HepG2 (cell line): ENCODE data around the gene PSAPL1. TPM values are rescaled to one million over a fixed set of nuclear protein-coding genes. Genes with fewer than 3 reads are reported as not detected.

Source experiments
- ATAC-seq: fragments of 200-7000 bp; cut with Tn5 transposase; 3 replicates; pipeline ENCODE4 v1.9.1; 2020; ENCODE audit warnings: mild to moderate bottlenecking, moderate library complexity
- BruUV-seq: library from RNA; stranded (reverse); fragments of 400-500 nt; replicated peaks from 2 replicates; lab custom pipeline; 2021; lab: Mats Ljungman, UMichigan
- CTCF ChIA-PET: fragments of 300-600 bp; formaldehyde crosslinking; extraction: SDS; loops from one replicate; lab custom pipeline; 2021; ENCODE audit warnings: low total read pairs, inconsistent platforms, low intra/inter-chr PET ratio; lab: Yijun Ruan, JAX
- POLR2A ChIA-PET: fragments of 350-600 bp; sonication (Branson Sonifier 250); formaldehyde crosslinking; loops from one replicate; lab custom pipeline; 2020; ENCODE audit warnings: antibody characterized with exemption, inconsistent platforms; lab: Yijun Ruan, JAX
- DNase-seq: peaks from one replicate; pipeline ENCODE4 v3.0.0-alpha.2; 2015; ENCODE audit warnings: low spot score
- FAIRE-seq: peaks from 3 replicates; lab custom pipeline; 2011; peaks lifted over from hg19 to GRCh38; lab: Jason Lieb, UNC
- H2AFZ ChIP-seq: one replicate; pipeline ENCODE4 v1.6.1; 2011; ENCODE audit warnings: low read length, inconsistent platforms
- H3K27ac ChIP-seq: fragments of 300-600 bp; 3 replicates; pipeline ENCODE4 v1.8.0; 2011; ENCODE audit warnings: mixed run types, mild to moderate bottlenecking, mixed read lengths, low read length, inconsistent platforms; ENCODE audit not compliant: insufficient read depth; ENCODE audit errors: extremely low read length
- H3K27me3 ChIP-seq, 2 experiments: fragments of 200-600 bp in 1 of 2; 2 replicates in 1 of 2; 3 replicates in 1 of 2; pipeline versions ENCODE4 v1.6.0 to v1.8.0; 2011; ENCODE audit warnings: low read length in 2 of 2, mild to moderate bottlenecking in 2 of 2, moderate library complexity in 2 of 2, inconsistent platforms in 1 of 2; ENCODE audit not compliant: insufficient read depth in 2 of 2, control insufficient read depth in 1 of 2
- H3K36me3 ChIP-seq, 2 experiments: fragments of 200-600 bp in 1 of 2; replicated peaks in 1 of 2; 2 replicates in 1 of 2; 3 replicates in 1 of 2; pipeline versions ENCODE4 v1.5.1 to v1.8.0; 2011; ENCODE audit warnings: low read length in 2 of 2, inconsistent platforms in 1 of 2; ENCODE audit not compliant: insufficient read depth in 2 of 2, control insufficient read depth in 1 of 2
- H3K4me1 ChIP-seq: 2 replicates; pipeline ENCODE4 v1.5.1; 2012; ENCODE audit warnings: low read length, inconsistent platforms; ENCODE audit not compliant: insufficient read depth
- H3K4me2 ChIP-seq: 2 replicates; pipeline ENCODE4 v1.6.0; 2011; ENCODE audit warnings: low read depth, low read length, inconsistent platforms
- H3K4me3 ChIP-seq, 3 experiments: fragments of 200-600 bp in 1 of 3; sonication (generic), shearing (Covaris generic) in 1 of 3; replicated peaks in 1 of 3; 2 replicates each; pipeline ENCODE4 v1.5.1; 2011 to 2016; ENCODE audit warnings: low read length in 3 of 3, inconsistent platforms in 2 of 3, low read depth in 2 of 3, mild to moderate bottlenecking in 2 of 3, control low read depth in 1 of 3, mixed read lengths in 1 of 3; ENCODE audit not compliant: insufficient read depth in 1 of 3
- H3K79me2 ChIP-seq: one replicate; pipeline ENCODE4 v1.6.1; 2011; ENCODE audit warnings: low read length, inconsistent platforms; ENCODE audit not compliant: insufficient read depth
- H3K9ac ChIP-seq: 2 replicates; pipeline ENCODE4 v1.6.0; 2011; ENCODE audit warnings: mild to moderate bottlenecking, low read depth, low read length, inconsistent platforms; ENCODE audit not compliant: insufficient read depth
- H3K9me3 ChIP-seq: 2 replicates; pipeline ENCODE4 v1.5.1; 2012; ENCODE audit warnings: mild to moderate bottlenecking, low read length
- H4K20me1 ChIP-seq: 2 replicates; pipeline ENCODE4 v1.6.0; 2011; ENCODE audit warnings: inconsistent platforms, mild to moderate bottlenecking, low read length, moderate library complexity; ENCODE audit not compliant: insufficient read depth
- AKNA ChIP-seq: sonication (generic); formaldehyde crosslinking; IDR thresholded peaks from 2 replicates; pipeline ENCODE4 v1.4.0; 2020; ENCODE audit warnings: missing genetic modification reagents, borderline replicate concordance
- BRCA1 ChIP-seq: sonication (generic); formaldehyde crosslinking; IDR thresholded peaks from 2 replicates; pipeline ENCODE4 v1.4.0; 2020; ENCODE audit warnings: missing genetic modification reagents
- GTF3A ChIP-seq: sonication (generic); formaldehyde crosslinking; conservative IDR thresholded peaks from 2 replicates; pipeline ENCODE4 v1.4.0; 2020; ENCODE audit warnings: mild to moderate bottlenecking, missing genetic modification reagents
- NCOA5 ChIP-seq: sonication (generic); formaldehyde crosslinking; IDR thresholded peaks from 2 replicates; pipeline ENCODE4 v1.4.0; 2020; ENCODE audit warnings: missing genetic modification reagents
- SNAPC2 ChIP-seq: sonication (generic); formaldehyde crosslinking; IDR thresholded peaks from 2 replicates; pipeline ENCODE4 v1.8.1; 2022; ENCODE audit warnings: mild to moderate bottlenecking, missing genetic modification reagents
- SSRP1 ChIP-seq: IDR thresholded peaks from 2 replicates; pipeline ENCODE4 v1.6.1; 2016; ENCODE audit warnings: control low read depth
- ZBTB40 ChIP-seq, 2 experiments: fragments of 450-650 bp in 1 of 2; sonication (generic) in 1 of 2; formaldehyde crosslinking in 1 of 2; IDR thresholded peaks; 2 replicates each; pipeline versions ENCODE4 v1.6.1 to v1.8.0; 2016 to 2022; ENCODE audit warnings: antibody characterized with exemption in 1 of 2, mild to moderate bottlenecking in 1 of 2, missing genetic modification reagents in 1 of 2
- ZNF160 ChIP-seq: sonication (generic); formaldehyde crosslinking; IDR thresholded peaks from 2 replicates; pipeline ENCODE4 v1.8.0; 2022; ENCODE audit warnings: mild to moderate bottlenecking, inconsistent platforms, missing genetic modification reagents
- ZNF256 ChIP-seq: sonication (generic); formaldehyde crosslinking; conservative IDR thresholded peaks from 2 replicates; pipeline ENCODE4 v1.4.0; 2020; ENCODE audit warnings: missing genetic modification reagents
- ZNF292 ChIP-seq: sonication (generic); formaldehyde crosslinking; IDR thresholded peaks from 2 replicates; pipeline ENCODE4 v1.8.1; 2022; ENCODE audit warnings: mild to moderate bottlenecking, low read depth, missing genetic modification reagents, borderline replicate concordance
- ZNF550 ChIP-seq: sonication (generic); formaldehyde crosslinking; IDR thresholded peaks from 2 replicates; pipeline ENCODE4 v1.4.0; 2020; ENCODE audit warnings: mild to moderate bottlenecking, missing genetic modification reagents, borderline replicate concordance
- ZNF777 ChIP-seq: sonication (generic); formaldehyde crosslinking; IDR thresholded peaks from 2 replicates; pipeline ENCODE4 v1.4.0; 2020; ENCODE audit warnings: missing genetic modification reagents
- WGBS: methylation state at CpG from one replicate; pipeline ENCODE4 v1.1.6; 2017; ENCODE audit warnings: low lambda C conversion rate; 5-methylcytosine and 5-hydroxymethylcytosine counted together
- in situ Hi-C: cut with HindIII; loops from 2 replicates; pipeline ENCODE4 v1.10.0; 2017; ENCODE audit warnings: low pct_unique_long_range_greater_than_20kb; ENCODE audit not compliant: extremely low pct_ligation_motif_present
- intact Hi-C: fragments of 100-400 bp; cut with micrococcal nuclease; formaldehyde crosslinking; loops from one replicate; pipeline ENCODE4 v1.10.0; 2022; ENCODE audit not compliant: unreplicated experiment
- polyA plus RNA-seq, 8 experiments: library from polyadenylated mRNA; depleted of rRNA in 3 of 8; stranded (reverse) in 7 of 8; unstranded in 1 of 8; fragments of >200 nt; fragmentation: Illumina TruSeq in 4 of 8; extraction: Trizol in 4 of 8; gene quantifications; 2 replicates each; pipeline versions ENCODE4 v1.2.1 to v1.2.3, GENCODE V29; 2011 to 2016; ENCODE audit warnings: low read depth in 4 of 8, missing spikeins in 1 of 8, mixed read lengths in 1 of 8; ENCODE audit not compliant: insufficient read depth in 1 of 8
- total RNA-seq, 5 experiments: library from RNA; depleted of rRNA; stranded (reverse); fragments of >200 nt; fragmentation: Illumina TruSeq; extraction: Trizol; gene quantifications; 2 replicates each; pipeline ENCODE4 v1.2.3, GENCODE V29; 2016; ENCODE audit warnings: low read depth in 1 of 5

The PSAPL1 gene
- total and polyA plus RNA-seq, 2 of the 13 experiments (the other 11 are each of a cell fraction or from before 2014, with no cell fraction given) = 0.02 to 0.16 TPM

DNA sequence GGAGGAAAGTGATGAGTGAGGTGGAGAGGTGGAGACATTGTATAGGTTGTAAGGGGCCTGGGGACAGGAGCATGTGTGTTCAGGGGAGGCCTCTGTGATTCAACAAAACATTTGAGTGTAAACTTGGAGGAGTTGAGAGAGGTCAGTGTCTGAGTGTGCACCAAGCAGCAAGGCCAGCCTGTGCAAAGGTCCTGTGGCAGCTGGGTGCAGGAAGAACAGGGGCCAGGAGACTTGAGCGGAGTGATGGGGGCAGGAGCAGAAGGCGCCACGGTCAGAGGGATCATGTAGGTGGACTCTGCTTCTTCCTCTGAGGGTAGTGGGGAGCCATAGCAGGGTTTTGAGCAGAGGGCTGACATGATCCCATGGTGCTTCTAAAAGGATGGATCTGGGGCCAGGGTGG, 9.6 kb upstream of the PSAPL1 start:
- H3K9me3 ChIP-seq = no peaks in the 10 kb centered on the region
- no TSS peak for BruUV-seq
- H3K79me2 ChIP-seq = no peaks in the 10 kb centered on the region
- H4K20me1 ChIP-seq = no peaks in the 10 kb centered on the region
- FAIRE-seq (no peak), ATAC-seq (no peak), DNase-seq (no peak)
- intact Hi-C loops = no loop called here
- H3K36me3 ChIP-seq = no peaks in the 10 kb centered on the region
- H3K4me3 ChIP-seq = no peak overlapping the region
- WGBS = 78% methylated on average over 3 of the region's 3 CpGs
- ChIA-PET CTCF (no interaction called here), POLR2A (no interaction called here)
- no peak overlapping the region for H3K9ac ChIP-seq
- in situ Hi-C loops = no loop called here
- H2AFZ ChIP-seq = no peak overlapping the region
- H3K4me2 ChIP-seq = no peak overlapping the region
- H3K27me3 ChIP-seq = peaks cover 0 to 10% of the 10 kb centered on the region in 2 experiments; a peak in 3 of 5 replicates
- H3K27ac ChIP-seq = no peak overlapping the region
- no peaks in the 10 kb centered on the region; the same call in 1 of the 2 replicates for H3K4me1 ChIP-seq
- TF ChIP-seq GTF3A (CRISPR knock-in tag) (no peak), SNAPC2 (no peak), AKNA (CRISPR knock-in tag) (no peak), ZNF777 (CRISPR knock-in tag) (no peak), BRCA1 (no peak), NCOA5 (CRISPR knock-in tag) (no peak), ZNF550 (no peak), ZNF160 (CRISPR knock-in tag) (no peak), ZNF256 (CRISPR knock-in tag) (no peak), SSRP1 (no peak), ZNF292 (CRISPR knock-in tag) (no peak), ZBTB40 (IDR thresholded peaks at IDR 0.05) (no peak), ZBTB40 (CRISPR knock-in tag; IDR thresholded peaks at IDR 0.05) (no peak)
